ENCODE results near the gene ICA1L.

Gene ICA1L

DNA sequence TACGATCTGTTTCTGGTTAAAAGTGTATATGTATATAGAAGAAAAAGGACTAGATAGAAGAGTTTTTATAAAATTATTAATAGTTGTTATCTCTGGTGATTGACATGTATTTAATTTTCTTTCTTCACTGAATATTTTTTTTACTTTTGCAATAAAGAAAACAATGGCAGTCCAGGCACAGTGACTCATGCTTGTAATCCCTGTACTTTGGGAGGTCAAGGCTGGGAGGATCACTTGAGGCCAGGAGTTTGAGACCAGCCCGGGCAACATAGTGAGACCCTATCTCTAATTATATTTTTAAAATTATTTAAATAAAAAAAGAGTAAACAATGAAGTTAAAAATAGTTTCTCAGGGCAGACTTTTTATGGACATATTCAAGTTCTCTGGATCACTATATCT lies 122.1 kb downstream of the ICA1L start:
- DNase-seq (ENCODE audit: low read depth in 2 of 2, low spot score in 1 of 2): no peak

DNA sequence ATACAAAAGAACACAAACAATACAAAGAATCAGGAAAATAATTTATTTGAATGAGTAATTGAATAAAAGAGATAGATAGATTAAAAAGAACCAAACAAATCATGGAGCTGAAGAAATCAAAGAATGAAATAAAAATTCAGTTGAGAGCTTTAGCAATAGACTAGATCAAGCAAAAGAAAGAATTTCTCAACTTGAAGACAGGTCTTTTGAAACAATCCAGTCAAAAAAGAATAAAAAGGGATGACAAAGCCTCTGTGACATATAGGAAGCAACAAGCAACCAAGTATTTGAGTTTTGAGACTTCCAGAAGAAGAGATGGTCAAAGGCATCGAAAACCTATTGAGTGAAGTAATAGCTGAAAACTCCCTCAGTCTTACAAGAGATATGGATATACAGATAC lies 128.0 kb downstream of the ICA1L start:
- no peak for DNase-seq (ENCODE audit: low read depth in 2 of 2, low spot score in 1 of 2)

DNA sequence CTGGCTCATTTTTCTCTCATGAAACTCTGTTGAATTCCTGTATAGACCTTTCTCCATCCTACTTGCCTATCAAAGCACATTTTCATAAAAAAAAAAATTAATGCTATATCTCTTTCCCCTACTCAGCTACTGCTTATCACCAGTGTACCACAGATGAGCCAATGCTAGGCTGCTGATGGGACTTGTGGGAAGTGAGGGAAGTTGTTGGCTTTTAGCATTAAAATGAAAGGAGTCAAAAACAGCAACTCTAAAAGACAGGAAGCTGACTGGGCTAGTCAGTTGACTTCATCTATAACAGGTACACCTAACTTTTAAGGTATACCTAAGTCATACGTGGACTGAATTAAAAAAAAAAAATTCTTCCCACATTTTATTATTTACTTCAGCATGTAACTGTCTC lies 134.7 kb downstream of the ICA1L start:
- DNase-seq (ENCODE audit: low read depth in 2 of 2, low spot score in 1 of 2): no peak

DNA sequence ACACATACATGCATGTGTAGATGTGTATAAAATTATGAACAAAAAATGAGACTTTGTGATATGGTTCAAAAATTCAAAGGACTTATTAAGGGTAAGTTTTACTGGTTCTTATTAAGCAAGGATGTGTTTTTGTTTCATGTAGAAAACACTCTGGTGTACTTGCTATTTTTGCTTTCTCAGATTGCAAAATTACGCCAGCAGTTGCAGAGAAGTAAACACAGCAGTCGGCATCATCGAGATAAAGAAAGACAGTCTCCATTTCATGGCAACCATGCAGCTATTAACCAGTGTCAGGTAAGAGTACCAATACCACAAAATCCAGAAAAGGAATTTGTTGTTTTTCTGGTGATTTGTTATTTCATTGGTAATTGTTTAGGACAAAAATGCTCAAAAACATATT lies 145.5 kb downstream of the ICA1L start:
- DNase-seq (ENCODE audit: low read depth in 2 of 2, low spot score in 1 of 2): no peak

DNA sequence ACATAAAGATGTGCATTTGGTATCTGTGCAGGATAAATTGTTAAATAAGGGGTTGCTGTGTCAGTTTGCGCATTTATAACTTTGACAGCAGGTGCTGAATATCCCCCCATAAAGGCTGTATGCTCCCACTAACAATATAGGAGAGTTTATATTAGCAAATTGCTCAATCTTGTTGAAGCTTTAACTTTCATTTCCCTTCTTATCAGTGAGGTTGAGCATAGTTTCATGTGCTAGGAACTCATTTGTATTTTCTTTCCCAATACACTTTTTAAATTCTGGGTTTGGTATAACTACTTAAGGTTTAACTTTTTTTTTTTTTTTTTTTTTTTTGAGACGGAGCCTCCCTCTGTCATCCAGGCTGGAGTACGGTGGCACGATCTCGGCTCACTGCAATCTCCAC lies 147.8 kb downstream of the ICA1L start:
- no peak for DNase-seq (ENCODE audit: low read depth in 2 of 2, low spot score in 1 of 2)
